Endothelial cell of umbilical vein (primary cell): Measurements from ENCODE around the gene AMELX. TPM values are rescaled to one million over a fixed set of nuclear protein-coding genes. Genes with fewer than 3 reads are reported as not detected.

Source experiments
- BruUV-seq: library from RNA; stranded (reverse); fragments of 400-500 nt; replicated peaks from 2 replicates; lab custom pipeline; 2021; lab: Mats Ljungman, UMichigan
- CTCF ChIA-PET: fragments of 300-600, 350-600 bp; sonication (Branson Sonifier 250); formaldehyde crosslinking; loops from one replicate; lab custom pipeline; 2021; ENCODE audit warnings: antibody characterized with exemption, inconsistent platforms; lab: Charles Lee
- POLR2A ChIA-PET: fragments of 300-600, 350-600 bp; sonication (Branson Sonifier 250); formaldehyde crosslinking; loops from one replicate; lab custom pipeline; 2021; ENCODE audit warnings: antibody characterized with exemption, inconsistent platforms; lab: Charles Lee
- DNase-seq: peaks from one replicate; pipeline ENCODE4 v3.0.0-alpha.2; 2011; ENCODE audit warnings: low read depth, low spot score
- FAIRE-seq: peaks from 2 replicates; lab custom pipeline; 2011; peaks lifted over from hg19 to GRCh38; lab: Jason Lieb, UNC
- H2AFZ ChIP-seq: 2 replicates; pipeline ENCODE4 v1.6.0; 2012; ENCODE audit warnings: low read depth, low read length, control low read depth, inconsistent platforms
- H3K27ac ChIP-seq: 2 replicates; pipeline ENCODE4 v1.5.1; 2011; ENCODE audit warnings: low read depth, mild to moderate bottlenecking, control low read depth, low read length, moderate library complexity; ENCODE audit not compliant: insufficient read depth
- H3K27me3 ChIP-seq, 2 experiments: 2 replicates each; pipeline versions ENCODE4 v1.6.0 to v1.6.1; 2011; ENCODE audit warnings: low read length in 2 of 2, mixed read lengths in 1 of 2; ENCODE audit not compliant: control insufficient read depth in 2 of 2, insufficient read depth in 2 of 2
- H3K36me3 ChIP-seq, 2 experiments: 2 replicates in 1 of 2; 3 replicates in 1 of 2; pipeline ENCODE4 v1.5.1; 2011; ENCODE audit warnings: low read length in 2 of 2, mild to moderate bottlenecking in 1 of 2, moderate library complexity in 1 of 2; ENCODE audit not compliant: control insufficient read depth in 2 of 2, insufficient read depth in 2 of 2; ENCODE audit errors: extremely low read depth in 1 of 2
- H3K4me1 ChIP-seq: 3 replicates; pipeline ENCODE4 v1.5.1; 2011; ENCODE audit warnings: mild to moderate bottlenecking, low read length; ENCODE audit not compliant: control insufficient read depth, insufficient read depth; ENCODE audit errors: extremely low read depth
- H3K4me2 ChIP-seq: 2 replicates; pipeline ENCODE4 v1.6.1; 2011; ENCODE audit warnings: low read length, control low read depth, mixed read lengths; ENCODE audit not compliant: insufficient read depth
- H3K4me3 ChIP-seq, 3 experiments: fragments of 200-600 bp in 1 of 3; sonication (generic), shearing (Covaris generic) in 1 of 3; replicated peaks in 1 of 3; 2 replicates each; pipeline ENCODE4 v1.5.1; 2011 to 2016; ENCODE audit warnings: control low read depth in 3 of 3, low read length in 3 of 3, mild to moderate bottlenecking in 2 of 3, inconsistent platforms in 1 of 3, low read depth in 1 of 3, moderate library complexity in 1 of 3; ENCODE audit not compliant: insufficient read depth in 1 of 3
- H3K79me2 ChIP-seq: 2 replicates; pipeline ENCODE4 v1.6.0; 2012; ENCODE audit warnings: low read length, inconsistent platforms; ENCODE audit not compliant: control insufficient read depth, insufficient read depth
- H3K9ac ChIP-seq: replicated peaks from 2 replicates; pipeline ENCODE3; 2011; ENCODE audit warnings: low read length, control low read depth; ENCODE audit not compliant: insufficient read depth; ENCODE audit errors: extremely low read depth
- H3K9me1 ChIP-seq: replicated peaks from 3 replicates; pipeline ENCODE4 v1.6.0; 2011; ENCODE audit warnings: mild to moderate bottlenecking, low read length; ENCODE audit not compliant: control insufficient read depth, insufficient read depth; ENCODE audit errors: extremely low read depth
- H3K9me3 ChIP-seq: replicated peaks from 2 replicates; pipeline ENCODE4 v1.5.1; 2012; ENCODE audit warnings: low read length, inconsistent platforms; ENCODE audit not compliant: control insufficient read depth, insufficient read depth
- H4K20me1 ChIP-seq: replicated peaks from 2 replicates; pipeline ENCODE3; 2011; ENCODE audit warnings: mild to moderate bottlenecking, low read length; ENCODE audit not compliant: control insufficient read depth, insufficient read depth; ENCODE audit errors: extremely low read depth
- CTCF ChIP-seq, 2 donors: IDR thresholded peaks; 1 replicate in 1 of 2; 2 replicates in 1 of 2; pipeline ENCODE4 v1.5.1; 2011; ENCODE audit warnings: low read length in 2 of 2, mild to moderate bottlenecking in 2 of 2, moderate library complexity in 2 of 2, control low read depth in 1 of 2, inconsistent platforms in 1 of 2, low read depth in 1 of 2; ENCODE audit not compliant: insufficient read depth in 1 of 2; ENCODE audit errors: extremely low read depth in 1 of 2
- EZH2 ChIP-seq: IDR thresholded peaks from 2 replicates; pipeline ENCODE4 v1.6.1; 2012; ENCODE audit warnings: borderline replicate concordance, low read depth, mild to moderate bottlenecking, moderate library complexity, low read length, inconsistent platforms; ENCODE audit not compliant: severe bottlenecking
- FOS ChIP-seq: IDR thresholded peaks from 2 replicates; pipeline ENCODE4 v1.6.1; 2011; ENCODE audit warnings: mild to moderate bottlenecking, low read length, moderate library complexity, borderline replicate concordance; ENCODE audit not compliant: insufficient read depth
- GATA2 ChIP-seq: IDR thresholded peaks from 2 replicates; pipeline ENCODE4 v1.7.0; 2011; ENCODE audit warnings: low read depth, mild to moderate bottlenecking, moderate library complexity, mixed read lengths, low read length; ENCODE audit not compliant: insufficient read length, insufficient read depth
- JUN ChIP-seq: IDR thresholded peaks from 2 replicates; pipeline ENCODE4 v1.6.1; 2011; ENCODE audit warnings: borderline replicate concordance, low read depth; ENCODE audit not compliant: insufficient read length, insufficient read depth
- MYC ChIP-seq: IDR thresholded peaks from one replicate; pipeline ENCODE4 v1.6.1; 2011; ENCODE audit warnings: mild to moderate bottlenecking, low read depth, low read length
- POLR2A ChIP-seq: IDR thresholded peaks from 2 replicates; pipeline ENCODE4 v1.6.1; 2012; ENCODE audit warnings: low read depth, mild to moderate bottlenecking, control low read depth, low read length
- POLR2AphosphoS5 ChIP-seq: IDR thresholded peaks from 2 replicates; pipeline ENCODE4 v1.6.1; 2012; ENCODE audit warnings: low read depth, mild to moderate bottlenecking, control low read depth, low read length, moderate library complexity; ENCODE audit not compliant: insufficient read depth
- dilution Hi-C: fragments of 300-500 bp; cut with MboI; formaldehyde crosslinking; loops from one replicate; pipeline ENCODE4 v1.15.0; 2019; ENCODE audit warnings: low sequenced_read_pairs; ENCODE audit not compliant: extremely low pct_ligation_motif_present
- intact Hi-C: fragments of 100-400 bp; cut with micrococcal nuclease; formaldehyde crosslinking; loops from one replicate; pipeline ENCODE4 v1.10.0; 2022
- polyA plus RNA-seq, 4 experiments: library from polyadenylated mRNA; depleted of rRNA in 3 of 4; stranded (reverse) in 3 of 4; unstranded in 1 of 4; fragments of >200 nt; gene quantifications; 2 replicates each; pipeline versions ENCODE4 v1.2.1 to v1.2.3, GENCODE V29; 2011 to 2012; ENCODE audit warnings: missing spikeins in 1 of 4
- total RNA-seq: library from RNA; stranded (reverse); gene quantifications from 2 replicates; pipeline ENCODE4 v1.2.3, GENCODE V29; 2021
- TF ChIP-seq, protein P1 (sequence below): IDR thresholded peaks from 2 replicates; pipeline ENCODE4 v1.6.1; 2011; ENCODE audit not compliant: insufficient read depth, insufficient read length

The AMELX gene
- total and polyA plus RNA-seq, 2 donors (not counting 3 experiments of a cell fraction or from before 2014, with no cell fraction given) = not detected

- Histone ChIP-seq H2AFZ (no peak overlapping the region), H3K4me2 (no peak overlapping the region)
Measured at GRCh38 chrX:11296051-11296450, 2.8 kb downstream of the AMELX start.

DNA sequence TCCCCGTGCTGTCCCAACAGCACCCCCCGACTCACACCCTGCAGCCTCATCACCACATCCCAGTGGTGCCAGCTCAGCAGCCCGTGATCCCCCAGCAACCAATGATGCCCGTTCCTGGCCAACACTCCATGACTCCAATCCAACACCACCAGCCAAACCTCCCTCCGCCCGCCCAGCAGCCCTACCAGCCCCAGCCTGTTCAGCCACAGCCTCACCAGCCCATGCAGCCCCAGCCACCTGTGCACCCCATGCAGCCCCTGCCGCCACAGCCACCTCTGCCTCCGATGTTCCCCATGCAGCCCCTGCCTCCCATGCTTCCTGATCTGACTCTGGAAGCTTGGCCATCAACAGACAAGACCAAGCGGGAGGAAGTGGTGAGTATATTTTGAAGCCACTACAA is 5.4 kb downstream of the AMELX start:
- dilution Hi-C loops = no loop called here
- BruUV-seq = no TSS peak

More at GRCh38 chrX:11296051-11296450, 2.8 kb downstream of the AMELX start:
- no peak for TF ChIP-seq CTCF (IDR thresholded peaks at IDR 0.05; ENCODE audit: extremely low read depth in 1 of 2, insufficient read depth in 1 of 2, low read depth in 1 of 2, low read length in 2 of 2)
- no peak for TF ChIP-seq FOS
- TF ChIP-seq GATA2 = no peak
- POLR2A ChIA-PET = no interaction called here
- H3K9me1 ChIP-seq = no peaks in the 10 kb centered on the region
- BruUV-seq = no TSS peak
- FAIRE-seq (no peak), DNase-seq (no peak)
- H3K27me3 ChIP-seq = no peaks in the 10 kb centered on the region
- no peak overlapping the region for H3K4me3 ChIP-seq
- H3K9ac ChIP-seq = no peak overlapping the region
- intact Hi-C loops (no loop called here), dilution Hi-C loops (no loop called here)
- CTCF ChIA-PET = no interaction called here
- H3K4me1 ChIP-seq = no peaks in the 10 kb centered on the region
- H4K20me1 ChIP-seq = no peaks in the 10 kb centered on the region
- no peaks in the 10 kb centered on the region for H3K36me3 ChIP-seq
- H3K27ac ChIP-seq = no peak overlapping the region
- H3K9me3 ChIP-seq = no peaks in the 10 kb centered on the region
- H3K79me2 ChIP-seq = no peaks in the 10 kb centered on the region

More for the DNA sequence above, 5.4 kb downstream of the AMELX start:
- H3K36me3 ChIP-seq = no peaks in the 10 kb centered on the region
- ChIA-PET CTCF (no interaction called here), POLR2A (no interaction called here)
- TF ChIP-seq FOS (no peak), EZH2 (no peak), JUN (no peak), CTCF (IDR thresholded peaks at IDR 0.05; ENCODE audit: extremely low read depth in 1 of 2, insufficient read depth in 1 of 2, low read depth in 1 of 2, low read length in 2 of 2) (no peak), MYC (no peak), GATA2 (no peak), POLR2A (no peak), POLR2AphosphoS5 (no peak)
- TF ChIP-seq, protein P1, sequence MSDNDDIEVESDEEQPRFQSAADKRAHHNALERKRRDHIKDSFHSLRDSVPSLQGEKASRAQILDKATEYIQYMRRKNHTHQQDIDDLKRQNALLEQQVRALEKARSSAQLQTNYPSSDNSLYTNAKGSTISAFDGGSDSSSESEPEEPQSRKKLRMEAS = no peak
- H3K4me1 ChIP-seq = no peaks in the 10 kb centered on the region
- no peak overlapping the region for H3K27ac ChIP-seq
- H2AFZ ChIP-seq = no peak overlapping the region
- H4K20me1 ChIP-seq = no peaks in the 10 kb centered on the region
- FAIRE-seq (no peak), DNase-seq (no peak)
- H3K9me1 ChIP-seq = no peaks in the 10 kb centered on the region
- no peaks in the 10 kb centered on the region for H3K9me3 ChIP-seq
- H3K27me3 ChIP-seq = no peaks in the 10 kb centered on the region
- intact Hi-C loops = no loop called here
- H3K9ac ChIP-seq = no peak overlapping the region
- no peak overlapping the region for H3K4me3 ChIP-seq
- no peak overlapping the region for H3K4me2 ChIP-seq
- no peaks in the 10 kb centered on the region for H3K79me2 ChIP-seq
